ENCODE results near the gene SBK1. TPM values are rescaled to one million over a fixed set of nuclear protein-coding genes. Genes with fewer than 3 reads are reported as not detected.

Gene SBK1
- total and polyA plus RNA-seq, 9 donors = 0.32 to 1.5 (median 0.79) TPM

DNA sequence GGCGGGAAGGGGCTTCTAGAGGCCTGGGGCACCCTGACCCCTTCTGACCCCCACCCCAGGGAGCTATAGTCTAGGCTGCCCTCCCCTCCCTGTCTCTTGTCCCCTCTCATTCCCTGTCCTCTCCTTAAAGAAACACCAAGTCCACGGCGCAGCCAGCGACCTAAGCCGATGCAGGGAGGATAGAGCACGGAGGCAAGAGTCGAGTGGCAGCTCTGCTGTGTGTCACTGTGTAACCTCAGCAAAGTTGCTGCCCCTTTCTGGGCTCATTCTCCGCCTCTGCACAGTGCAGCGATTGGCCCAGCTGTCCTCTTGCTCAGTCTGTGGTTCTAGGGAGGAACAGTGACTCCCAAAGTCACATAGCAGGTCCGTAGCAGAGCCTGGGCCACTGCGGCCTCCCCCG, 36.5 kb upstream of the SBK1 start:
- no peak for DNase-seq
- TF ChIP-seq EP300 (IDR thresholded peaks at IDR 0.05) (no peak), POLR2A (IDR thresholded peaks at IDR 0.05) (no peak)
- TF ChIP-seq, protein P1, sequence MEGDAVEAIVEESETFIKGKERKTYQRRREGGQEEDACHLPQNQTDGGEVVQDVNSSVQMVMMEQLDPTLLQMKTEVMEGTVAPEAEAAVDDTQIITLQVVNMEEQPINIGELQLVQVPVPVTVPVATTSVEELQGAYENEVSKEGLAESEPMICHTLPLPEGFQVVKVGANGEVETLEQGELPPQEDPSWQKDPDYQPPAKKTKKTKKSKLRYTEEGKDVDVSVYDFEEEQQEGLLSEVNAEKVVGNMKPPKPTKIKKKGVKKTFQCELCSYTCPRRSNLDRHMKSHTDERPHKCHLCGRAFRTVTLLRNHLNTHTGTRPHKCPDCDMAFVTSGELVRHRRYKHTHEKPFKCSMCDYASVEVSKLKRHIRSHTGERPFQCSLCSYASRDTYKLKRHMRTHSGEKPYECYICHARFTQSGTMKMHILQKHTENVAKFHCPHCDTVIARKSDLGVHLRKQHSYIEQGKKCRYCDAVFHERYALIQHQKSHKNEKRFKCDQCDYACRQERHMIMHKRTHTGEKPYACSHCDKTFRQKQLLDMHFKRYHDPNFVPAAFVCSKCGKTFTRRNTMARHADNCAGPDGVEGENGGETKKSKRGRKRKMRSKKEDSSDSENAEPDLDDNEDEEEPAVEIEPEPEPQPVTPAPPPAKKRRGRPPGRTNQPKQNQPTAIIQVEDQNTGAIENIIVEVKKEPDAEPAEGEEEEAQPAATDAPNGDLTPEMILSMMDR (IDR thresholded peaks at IDR 0.05) = no peak
- no peaks in the 10 kb centered on the region for H3K9me3 ChIP-seq
- H3K27ac ChIP-seq = no peak overlapping the region
- no peaks in the 10 kb centered on the region for H3K27me3 ChIP-seq
- H3K4me1 ChIP-seq (ENCODE audit: insufficient read depth) = no peaks in the 10 kb centered on the region
- no peaks in the 10 kb centered on the region for H3K36me3 ChIP-seq
- intact Hi-C loops (cut with DNase I) = no loop called here
- WGBS, 3 donors = 81 to 90% (median 83%) methylated on average over 12 of the region's 12 CpGs
- H3K4me3 ChIP-seq = no peak overlapping the region

DNA sequence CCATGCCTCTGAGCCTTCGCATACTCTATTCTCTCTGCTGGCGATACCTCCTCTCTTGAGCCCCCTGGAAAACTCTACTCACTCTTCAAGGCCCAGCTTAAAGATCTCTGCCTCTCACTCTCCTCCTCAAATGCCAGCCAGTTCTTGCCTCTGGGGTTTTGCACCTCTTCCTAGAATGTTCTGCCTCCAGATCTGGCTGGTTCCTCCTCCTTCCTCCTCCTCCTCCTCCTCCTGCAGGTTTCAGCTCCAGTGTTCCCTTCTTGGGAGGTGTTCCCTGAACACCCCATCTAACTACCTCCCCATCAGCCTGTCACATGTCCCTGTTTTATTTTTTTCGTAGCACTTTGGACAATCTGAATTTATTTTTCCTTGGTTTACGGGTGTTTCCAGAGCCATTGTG, 35.1 kb upstream of the SBK1 start:
- WGBS, 3 donors = 67 to 80% (median 74%) methylated on average over 4 of the region's 4 CpGs
- intact Hi-C loops (cut with DNase I) = no loop called here

DNA sequence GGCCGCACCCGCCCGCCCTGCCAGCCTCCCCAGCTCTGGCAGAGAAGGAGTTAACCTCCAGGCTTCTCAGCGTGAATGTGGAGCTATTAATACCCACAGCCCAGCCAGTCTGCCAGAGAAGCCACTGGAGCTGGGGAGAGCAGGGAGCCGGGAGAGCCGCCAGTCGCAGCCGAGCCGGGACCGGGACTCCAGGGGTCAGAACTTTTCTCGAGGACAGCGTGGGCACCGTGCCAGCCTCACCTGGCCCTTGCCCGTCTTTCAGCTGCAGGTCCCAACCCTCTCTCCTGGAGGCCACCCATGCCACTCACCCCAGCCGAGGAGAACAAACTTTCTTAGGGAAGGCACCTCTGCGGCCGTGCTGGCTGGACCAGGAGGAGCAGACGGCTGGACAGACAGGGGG, 33.8 kb upstream of the SBK1 start:
- no peaks in the 10 kb centered on the region for H3K4me1 ChIP-seq (ENCODE audit: insufficient read depth)
- no peak overlapping the region for H3K27ac ChIP-seq
- no peak overlapping the region for H3K4me3 ChIP-seq
- no peaks in the 10 kb centered on the region for H3K36me3 ChIP-seq
- peak in 1 of 5 donors; percentile 46 for DNase-seq
- TF ChIP-seq EP300 (IDR thresholded peaks at IDR 0.05) (no peak), POLR2A (IDR thresholded peaks at IDR 0.05) (no peak)
- TF ChIP-seq, protein P1 (IDR thresholded peaks at IDR 0.05) = no peak
- H3K27me3 ChIP-seq = no peaks in the 10 kb centered on the region
- no peaks in the 10 kb centered on the region for H3K9me3 ChIP-seq
- 0 to 7% (median 2%) methylated on average over 18 of the region's 18 CpGs for WGBS, 3 donors
- intact Hi-C loops (cut with DNase I) = no loop called here

More for the DNA sequence above, 35.1 kb upstream of the SBK1 start:
- DNase-seq = no peak
- H3K9me3 ChIP-seq = no peaks in the 10 kb centered on the region
- H3K4me1 ChIP-seq (ENCODE audit: insufficient read depth) = no peaks in the 10 kb centered on the region
- no peak overlapping the region for H3K27ac ChIP-seq
- TF ChIP-seq POLR2A (IDR thresholded peaks at IDR 0.05) (no peak), EP300 (IDR thresholded peaks at IDR 0.05) (no peak)
- TF ChIP-seq, protein P1 (IDR thresholded peaks at IDR 0.05) = no peak
- no peaks in the 10 kb centered on the region for H3K36me3 ChIP-seq
- no peaks in the 10 kb centered on the region for H3K27me3 ChIP-seq
- no peak overlapping the region for H3K4me3 ChIP-seq

DNA sequence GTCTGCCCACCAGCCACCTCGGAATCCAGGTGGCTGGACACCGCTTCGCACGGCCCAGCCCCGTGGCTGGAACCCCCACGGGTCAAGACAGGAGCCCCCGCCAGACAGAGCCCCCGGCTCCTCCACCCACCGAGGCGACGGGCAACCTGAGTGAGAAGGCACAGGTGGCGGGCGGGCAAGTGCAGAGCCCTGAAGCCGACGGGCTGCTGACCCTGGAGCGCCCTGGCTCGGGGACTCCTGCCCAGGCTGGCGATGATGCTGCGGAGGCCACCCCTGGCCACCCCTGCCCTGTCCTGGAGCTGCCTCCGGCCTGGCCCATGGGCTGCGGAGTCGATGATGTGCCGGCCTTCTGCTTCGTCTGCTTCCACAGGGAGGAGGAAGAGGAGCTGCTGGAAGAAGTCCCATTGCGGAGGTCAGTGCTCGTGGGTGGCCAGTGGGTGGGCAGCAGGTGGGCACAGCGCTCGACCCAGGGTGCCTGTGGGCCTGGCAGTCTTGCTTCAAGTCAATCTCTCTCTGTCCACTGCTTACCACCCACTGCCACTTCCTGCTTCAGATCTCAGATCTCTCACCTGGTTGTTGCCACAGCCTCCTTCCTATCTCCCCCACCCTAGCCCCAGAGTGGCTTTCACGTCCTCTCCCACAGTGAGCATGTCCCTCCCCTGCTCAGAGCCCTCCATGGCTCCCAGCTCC, 33.1 kb upstream of the SBK1 start:
- intact Hi-C loops (cut with DNase I) = no loop called here
- no peaks in the 10 kb centered on the region for H3K27me3 ChIP-seq
- WGBS, 3 donors = 36 to 45% (median 42%) methylated on average over 28 to 29 of the region's 29 CpGs
- H3K27ac ChIP-seq = no peak overlapping the region
- no peaks in the 10 kb centered on the region for H3K36me3 ChIP-seq
- TF ChIP-seq EP300 (IDR thresholded peaks at IDR 0.05) (no peak), POLR2A (IDR thresholded peaks at IDR 0.05) (no peak)
- TF ChIP-seq, protein P1 (IDR thresholded peaks at IDR 0.05) = no peak
- H3K4me3 ChIP-seq = no peak overlapping the region
- no peaks in the 10 kb centered on the region for H3K4me1 ChIP-seq (ENCODE audit: insufficient read depth)
- no peak for DNase-seq
- no peaks in the 10 kb centered on the region for H3K9me3 ChIP-seq
